Neural cell (in vitro differentiated cells): ENCODE measurements around the gene HIC1. TPM values are rescaled to one million over a fixed set of nuclear protein-coding genes. Genes with fewer than 3 reads are reported as not detected.

ENCODE experiments used
- H2AFZ ChIP-seq: fragments of 200-600, 300-800 bp; sonication (generic), shearing (Covaris generic); 2 replicates; pipeline ENCODE4 v1.6.0; 2014; ENCODE audit warnings: low read depth, mild to moderate bottlenecking, antibody characterized with exemption, low read length, moderate library complexity
- H3F3A ChIP-seq: fragments of 200-600 bp; shearing (Covaris generic); 2 replicates; pipeline ENCODE4 v1.6.1; 2016; ENCODE audit warnings: mild to moderate bottlenecking, moderate library complexity, mixed read lengths, antibody characterized with exemption, low read length; ENCODE audit not compliant: insufficient read depth, poor library complexity, severe bottlenecking
- H3K27ac ChIP-seq: fragments of 200-600, 300-800 bp; sonication (generic), shearing (Covaris generic); 2 replicates; pipeline ENCODE4 v1.5.1; 2014; ENCODE audit warnings: mild to moderate bottlenecking, low read length, moderate library complexity
- H3K27me3 ChIP-seq: fragments of 300-800, 200-600 bp; sonication (generic), shearing (Covaris generic); 2 replicates; pipeline ENCODE4 v1.6.0; 2014; ENCODE audit warnings: mild to moderate bottlenecking, low read depth, low read length, moderate library complexity; ENCODE audit not compliant: insufficient read depth
- H3K36me3 ChIP-seq: fragments of 300-800, 200-600 bp; sonication (generic), shearing (Covaris generic); 2 replicates; pipeline ENCODE4 v1.5.1; 2014; ENCODE audit warnings: mild to moderate bottlenecking, antibody characterized with exemption, low read length, moderate library complexity; ENCODE audit not compliant: insufficient read depth
- H3K4me2 ChIP-seq: fragments of 300-800, 200-600 bp; sonication (generic), shearing (Covaris generic); 2 replicates; pipeline ENCODE4 v1.6.0; 2014; ENCODE audit warnings: mild to moderate bottlenecking, low read length
- H3K4me3 ChIP-seq: fragments of 300-800, 200-600 bp; sonication (generic), shearing (Covaris generic); 2 replicates; pipeline ENCODE4 v1.5.1; 2014; ENCODE audit warnings: mild to moderate bottlenecking, low read length, moderate library complexity
- H3K79me2 ChIP-seq: fragments of 200-600 bp; shearing (Covaris generic); replicated peaks from 2 replicates; pipeline ENCODE4 v1.6.0; 2014; ENCODE audit warnings: mild to moderate bottlenecking, low read length, moderate library complexity; ENCODE audit not compliant: insufficient read depth
- H3K9ac ChIP-seq: fragments of 300-800, 200-600 bp; sonication (generic), shearing (Covaris generic); 2 replicates; pipeline ENCODE4 v1.6.1; 2016; ENCODE audit warnings: mild to moderate bottlenecking, low read length, mixed read lengths
- H3K9me2 ChIP-seq: fragments of 200-600 bp; shearing (Covaris generic); 2 replicates; pipeline ENCODE4 v1.6.1; 2016; ENCODE audit warnings: mild to moderate bottlenecking, low read length, mixed read lengths; ENCODE audit not compliant: insufficient read depth
- H3K9me3 ChIP-seq: fragments of 200-600, 300-800 bp; sonication (generic), shearing (Covaris generic); 2 replicates; pipeline ENCODE4 v1.6.1; 2016; ENCODE audit warnings: mild to moderate bottlenecking, mixed run types, low read length, moderate library complexity, mixed read lengths
- H4K20me1 ChIP-seq: fragments of 200-600 bp; shearing (Covaris generic); 2 replicates; pipeline ENCODE4 v1.6.1; 2016; ENCODE audit warnings: mild to moderate bottlenecking, mixed run types; ENCODE audit not compliant: insufficient read depth
- EP300 ChIP-seq: fragments of 450-650 bp; conservative IDR thresholded peaks from 2 replicates; pipeline ENCODE4 v1.6.1; 2014; ENCODE audit warnings: antibody characterized with exemption, mild to moderate bottlenecking, moderate library complexity; ENCODE audit not compliant: poor library complexity, severe bottlenecking
- EZH2 ChIP-seq: fragments of 200-600, 300-800 bp; shearing (Covaris generic), sonication (generic); IDR thresholded peaks from 2 replicates; pipeline ENCODE4 v1.6.1; 2014; ENCODE audit warnings: antibody characterized with exemption, low read length, borderline replicate concordance, mild to moderate bottlenecking; ENCODE audit not compliant: insufficient read depth, poor library complexity, severe bottlenecking
- MXI1 ChIP-seq: fragments of 450-650 bp; conservative IDR thresholded peaks from 2 replicates; pipeline ENCODE4 v1.6.1; 2014; ENCODE audit warnings: antibody characterized with exemption, mild to moderate bottlenecking; ENCODE audit not compliant: poor library complexity, severe bottlenecking
- POLR2AphosphoS5 ChIP-seq: IDR thresholded peaks from 2 replicates; pipeline ENCODE4 v1.6.1; 2012
- RAD21 ChIP-seq: fragments of 450-650 bp; conservative IDR thresholded peaks from 2 replicates; pipeline ENCODE4 v1.6.1; 2014; ENCODE audit warnings: antibody characterized with exemption, mild to moderate bottlenecking, moderate library complexity
- SMC3 ChIP-seq: fragments of 450-650 bp; conservative IDR thresholded peaks from 2 replicates; pipeline ENCODE4 v1.6.1; 2014; ENCODE audit warnings: antibody characterized with exemption, mild to moderate bottlenecking, moderate library complexity; ENCODE audit not compliant: poor library complexity
- TAF1 ChIP-seq: IDR thresholded peaks from 2 replicates; pipeline ENCODE4 v1.6.1; 2012; ENCODE audit warnings: low read depth
- polyA plus RNA-seq: library from polyadenylated mRNA; depleted of rRNA; stranded (reverse); fragments of >200 nt; gene quantifications from 2 replicates; pipeline ENCODE4 v1.2.3, GENCODE V29; 2014
- TF ChIP-seq, protein P1 (sequence below): fragments of 450-650 bp; IDR thresholded peaks from 2 replicates; pipeline ENCODE4 v1.5.1; 2014; ENCODE audit warnings: antibody characterized with exemption, mild to moderate bottlenecking, moderate library complexity; ENCODE audit not compliant: poor library complexity, severe bottlenecking
- TF ChIP-seq, protein P2 (sequence below): IDR thresholded peaks from 2 replicates; pipeline ENCODE4 v1.6.1; 2012; ENCODE audit warnings: borderline replicate concordance

Gene HIC1
- polyA plus RNA-seq, 1 donor from 2014 or later = 2.8 TPM

DNA sequence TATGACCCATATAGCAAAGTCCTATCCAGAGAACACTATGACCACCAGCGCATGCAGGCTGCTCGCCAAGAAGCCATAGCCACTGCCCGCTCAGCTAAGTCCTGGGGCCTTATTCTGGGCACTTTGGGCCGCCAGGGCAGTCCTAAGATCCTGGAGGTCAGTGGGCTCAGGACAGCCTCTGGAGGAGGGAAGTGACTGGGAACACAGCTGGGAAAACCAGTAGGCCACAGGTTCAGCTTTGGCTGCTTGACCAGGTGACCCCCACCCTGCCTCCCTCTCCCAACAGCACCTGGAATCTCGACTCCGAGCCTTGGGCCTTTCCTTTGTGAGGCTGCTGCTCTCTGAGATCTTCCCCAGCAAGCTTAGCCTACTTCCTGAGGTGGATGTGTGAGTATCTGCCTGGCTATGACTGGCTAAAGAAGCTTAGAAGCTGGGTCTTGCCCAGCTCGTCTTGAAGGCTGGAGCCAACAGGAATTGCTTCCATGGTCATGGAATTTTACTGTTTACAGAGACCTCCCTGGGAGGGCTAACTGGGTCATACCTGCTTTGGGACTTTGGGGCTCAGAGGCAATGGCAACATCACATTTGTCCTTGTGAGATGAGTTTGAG lies 14.6 kb upstream of the HIC1 start:
- Histone ChIP-seq H3K9me2 (no peaks in the 10 kb centered on the region), H3K27ac (no peak overlapping the region), H3K36me3 (no peaks in the 10 kb centered on the region), H3K4me2 (no peak overlapping the region), H3K27me3 (no peaks in the 10 kb centered on the region), H3K9me3 (no peaks in the 10 kb centered on the region), H2AFZ (no peak overlapping the region), H3K4me3 (no peak overlapping the region), H3K9ac (no peak overlapping the region), H4K20me1 (no peaks in the 10 kb centered on the region), H3F3A (peaks cover 6% of the 10 kb centered on the region), H3K79me2 (no peaks in the 10 kb centered on the region)
- TF ChIP-seq RAD21 (no peak), EZH2 (no peak), EP300 (no peak), SMC3 (no peak), MXI1 (no peak), TAF1 (no peak), POLR2AphosphoS5 (no peak)
- TF ChIP-seq, protein P1, sequence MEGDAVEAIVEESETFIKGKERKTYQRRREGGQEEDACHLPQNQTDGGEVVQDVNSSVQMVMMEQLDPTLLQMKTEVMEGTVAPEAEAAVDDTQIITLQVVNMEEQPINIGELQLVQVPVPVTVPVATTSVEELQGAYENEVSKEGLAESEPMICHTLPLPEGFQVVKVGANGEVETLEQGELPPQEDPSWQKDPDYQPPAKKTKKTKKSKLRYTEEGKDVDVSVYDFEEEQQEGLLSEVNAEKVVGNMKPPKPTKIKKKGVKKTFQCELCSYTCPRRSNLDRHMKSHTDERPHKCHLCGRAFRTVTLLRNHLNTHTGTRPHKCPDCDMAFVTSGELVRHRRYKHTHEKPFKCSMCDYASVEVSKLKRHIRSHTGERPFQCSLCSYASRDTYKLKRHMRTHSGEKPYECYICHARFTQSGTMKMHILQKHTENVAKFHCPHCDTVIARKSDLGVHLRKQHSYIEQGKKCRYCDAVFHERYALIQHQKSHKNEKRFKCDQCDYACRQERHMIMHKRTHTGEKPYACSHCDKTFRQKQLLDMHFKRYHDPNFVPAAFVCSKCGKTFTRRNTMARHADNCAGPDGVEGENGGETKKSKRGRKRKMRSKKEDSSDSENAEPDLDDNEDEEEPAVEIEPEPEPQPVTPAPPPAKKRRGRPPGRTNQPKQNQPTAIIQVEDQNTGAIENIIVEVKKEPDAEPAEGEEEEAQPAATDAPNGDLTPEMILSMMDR = no peak
- TF ChIP-seq, protein P2, sequence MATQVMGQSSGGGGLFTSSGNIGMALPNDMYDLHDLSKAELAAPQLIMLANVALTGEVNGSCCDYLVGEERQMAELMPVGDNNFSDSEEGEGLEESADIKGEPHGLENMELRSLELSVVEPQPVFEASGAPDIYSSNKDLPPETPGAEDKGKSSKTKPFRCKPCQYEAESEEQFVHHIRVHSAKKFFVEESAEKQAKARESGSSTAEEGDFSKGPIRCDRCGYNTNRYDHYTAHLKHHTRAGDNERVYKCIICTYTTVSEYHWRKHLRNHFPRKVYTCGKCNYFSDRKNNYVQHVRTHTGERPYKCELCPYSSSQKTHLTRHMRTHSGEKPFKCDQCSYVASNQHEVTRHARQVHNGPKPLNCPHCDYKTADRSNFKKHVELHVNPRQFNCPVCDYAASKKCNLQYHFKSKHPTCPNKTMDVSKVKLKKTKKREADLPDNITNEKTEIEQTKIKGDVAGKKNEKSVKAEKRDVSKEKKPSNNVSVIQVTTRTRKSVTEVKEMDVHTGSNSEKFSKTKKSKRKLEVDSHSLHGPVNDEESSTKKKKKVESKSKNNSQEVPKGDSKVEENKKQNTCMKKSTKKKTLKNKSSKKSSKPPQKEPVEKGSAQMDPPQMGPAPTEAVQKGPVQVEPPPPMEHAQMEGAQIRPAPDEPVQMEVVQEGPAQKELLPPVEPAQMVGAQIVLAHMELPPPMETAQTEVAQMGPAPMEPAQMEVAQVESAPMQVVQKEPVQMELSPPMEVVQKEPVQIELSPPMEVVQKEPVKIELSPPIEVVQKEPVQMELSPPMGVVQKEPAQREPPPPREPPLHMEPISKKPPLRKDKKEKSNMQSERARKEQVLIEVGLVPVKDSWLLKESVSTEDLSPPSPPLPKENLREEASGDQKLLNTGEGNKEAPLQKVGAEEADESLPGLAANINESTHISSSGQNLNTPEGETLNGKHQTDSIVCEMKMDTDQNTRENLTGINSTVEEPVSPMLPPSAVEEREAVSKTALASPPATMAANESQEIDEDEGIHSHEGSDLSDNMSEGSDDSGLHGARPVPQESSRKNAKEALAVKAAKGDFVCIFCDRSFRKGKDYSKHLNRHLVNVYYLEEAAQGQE = no peak

DNA sequence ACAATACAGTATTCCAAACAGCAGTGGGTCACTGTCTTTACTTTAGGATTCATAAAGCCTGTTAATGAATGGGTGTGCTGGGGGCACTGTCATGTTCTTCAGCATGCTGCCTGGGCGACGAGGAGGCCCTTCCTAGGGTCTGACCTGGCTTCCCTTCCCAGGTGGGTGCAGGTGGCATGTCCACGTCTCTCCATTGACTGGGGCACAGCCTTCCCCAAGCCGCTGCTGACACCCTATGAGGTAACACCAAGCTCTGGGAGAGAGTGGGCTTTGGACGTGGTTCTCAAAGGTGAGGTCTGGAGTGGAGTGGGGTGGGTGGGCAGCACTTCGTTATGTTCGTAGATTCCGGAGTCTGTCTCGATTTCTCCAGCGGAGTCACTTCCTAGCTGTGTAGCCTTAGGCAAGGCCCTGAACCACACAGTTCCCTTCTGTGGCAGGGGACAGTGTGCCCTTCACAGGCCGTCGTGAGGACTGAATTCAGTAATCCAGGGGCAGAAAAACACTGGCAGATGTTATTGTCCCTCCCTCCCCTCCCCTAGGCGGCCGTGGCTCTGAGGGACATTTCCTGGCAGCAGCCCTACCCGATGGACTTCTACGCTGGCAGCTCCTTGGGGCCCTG lies 13.9 kb upstream of the HIC1 start:
- H3F3A ChIP-seq = peaks cover 6% of the 10 kb centered on the region
- H2AFZ ChIP-seq = peak overlapping the region; percentile 73
- peak overlapping the region; percentile 79 for H3K9ac ChIP-seq
- no peaks in the 10 kb centered on the region for H4K20me1 ChIP-seq
- no peaks in the 10 kb centered on the region for H3K27me3 ChIP-seq
- no peaks in the 10 kb centered on the region for H3K9me3 ChIP-seq
- peak overlapping the region; percentile 46 for H3K4me2 ChIP-seq
- no peaks in the 10 kb centered on the region for H3K36me3 ChIP-seq
- TF ChIP-seq EZH2 = no peak
- TF ChIP-seq, protein P1 = no peak
- no peak for TF ChIP-seq SMC3
- no peak for TF ChIP-seq TAF1
- TF ChIP-seq, protein P2 = no peak
- no peak for TF ChIP-seq MXI1
- no peak for TF ChIP-seq EP300
- no peak for TF ChIP-seq POLR2AphosphoS5
- no peak for TF ChIP-seq RAD21
- H3K79me2 ChIP-seq = no peaks in the 10 kb centered on the region
- H3K27ac ChIP-seq = peak overlapping the region; percentile 84
- no peaks in the 10 kb centered on the region for H3K9me2 ChIP-seq
- peak overlapping the region; percentile 84 for H3K4me3 ChIP-seq
